HCT116 (cell line): ENCODE measurements around the gene ANO2. TPM values are rescaled to one million over a fixed set of nuclear protein-coding genes. Genes with fewer than 3 reads are reported as not detected.

Source experiments
- ATAC-seq: fragments of 200-7000 bp; cut with Tn5 transposase; 2 replicates; pipeline ENCODE4 v1.9.1; 2020; ENCODE audit warnings: mild to moderate bottlenecking, moderate library complexity
- BruUV-seq: library from RNA; stranded (reverse); fragments of 400-500 nt; replicated peaks from 2 replicates; lab custom pipeline; 2021; lab: Mats Ljungman, UMichigan
- CTCF ChIA-PET: fragments of 300-600 bp; sonication (Branson Sonifier 250); formaldehyde crosslinking; loops from one replicate; lab custom pipeline; 2021; ENCODE audit warnings: antibody characterized with exemption; lab: Charles Lee
- POLR2A ChIA-PET: fragments of 300-600, 350-600 bp; sonication (Branson Sonifier 250); formaldehyde crosslinking; loops from one replicate; lab custom pipeline; 2021; ENCODE audit warnings: antibody characterized with exemption; lab: Charles Lee
- RAD21 ChIA-PET, 2 experiments: fragments of 300-600 bp; sonication (Branson Sonifier 250); formaldehyde crosslinking; loops; one replicate each; lab custom pipeline; 2023; ENCODE audit warnings: low total read pairs in 2 of 2; ENCODE audit not compliant: uncharacterized antibody in 2 of 2, unreplicated experiment in 2 of 2, low non-redundant PET in 1 of 2; lab: Charles Lee
- DNase-seq: peaks from one replicate; pipeline ENCODE4 v3.0.0-alpha.2; 2010; ENCODE audit warnings: low read depth, low spot score
- H2AFZ ChIP-seq: fragments of 200-600 bp; shearing (Covaris generic), sonication (generic); 2 replicates; pipeline ENCODE4 v1.6.1; 2017; ENCODE audit warnings: low read depth, mixed run types, mixed read lengths, antibody characterized with exemption, low read length; ENCODE audit not compliant: poor library complexity, severe bottlenecking
- H3K27ac ChIP-seq: 2 replicates; pipeline ENCODE4 v1.5.1; 2012; ENCODE audit warnings: low read depth, low read length
- H3K27me3 ChIP-seq: fragments of 200-600 bp; sonication (generic); 2 replicates; pipeline ENCODE4 v1.6.1; 2016; ENCODE audit warnings: mixed run types, low read length, mixed read lengths; ENCODE audit not compliant: insufficient read depth
- H3K36me3 ChIP-seq, 2 experiments: fragments of 200-500 bp in 1 of 2; fragments of 200-600 bp in 1 of 2; sonication (Bioruptor generic) in 1 of 2; sonication (generic) in 1 of 2; 2 replicates each; pipeline versions ENCODE4 v1.5.1 to v1.6.1; 2014 to 2016; ENCODE audit warnings: low read length in 2 of 2, inconsistent platforms in 1 of 2, mixed read lengths in 1 of 2, mixed run types in 1 of 2; ENCODE audit not compliant: insufficient read depth in 2 of 2, control insufficient read depth in 1 of 2
- H3K4me1 ChIP-seq, 2 experiments: fragments of 200-600 bp in 1 of 2; sonication (generic) in 1 of 2; 2 replicates each; pipeline versions ENCODE4 v1.5.1 to v1.6.1; 2012 to 2017; ENCODE audit warnings: low read length in 2 of 2, inconsistent platforms in 1 of 2, mild to moderate bottlenecking in 1 of 2, mixed read lengths in 1 of 2, mixed run types in 1 of 2, moderate library complexity in 1 of 2; ENCODE audit not compliant: insufficient read depth in 2 of 2, control insufficient read depth in 1 of 2
- H3K4me2 ChIP-seq: fragments of 200-600 bp; sonication (generic); 2 replicates; pipeline ENCODE4 v1.6.1; 2017; ENCODE audit warnings: mixed run types, low read length, mixed read lengths
- H3K4me3 ChIP-seq, 2 experiments: fragments of 200-600 bp in 1 of 2; sonication (generic) in 1 of 2; replicated peaks in 1 of 2; 2 replicates each; pipeline ENCODE4 v1.5.1; 2011 to 2016; ENCODE audit warnings: low read length in 2 of 2, control low read depth in 1 of 2, low read depth in 1 of 2, mild to moderate bottlenecking in 1 of 2, mixed read lengths in 1 of 2, mixed run types in 1 of 2
- H3K79me2 ChIP-seq: fragments of 200-600 bp; sonication (generic); 2 replicates; pipeline ENCODE4 v1.6.1; 2017; ENCODE audit warnings: mild to moderate bottlenecking, mixed run types, low read length, moderate library complexity, mixed read lengths; ENCODE audit not compliant: insufficient read depth
- H3K9ac ChIP-seq: fragments of 200-600 bp; sonication (generic); 2 replicates; pipeline ENCODE4 v1.6.1; 2016; ENCODE audit warnings: low read length, mixed read lengths
- H3K9me2 ChIP-seq: fragments of 200-600 bp; sonication (generic), shearing (Covaris generic); 2 replicates; pipeline ENCODE4 v1.6.1; 2017; ENCODE audit warnings: mixed run types, mild to moderate bottlenecking, moderate library complexity; ENCODE audit not compliant: insufficient read depth
- H3K9me3 ChIP-seq, 2 experiments: fragments of 200-500 bp in 1 of 2; fragments of 200-600 bp in 1 of 2; sonication (Bioruptor generic) in 1 of 2; sonication (generic) in 1 of 2; 2 replicates each; pipeline ENCODE4 v1.6.1; 2014 to 2017; ENCODE audit warnings: low read length in 2 of 2, mixed read lengths in 2 of 2, inconsistent platforms in 1 of 2, low read depth in 1 of 2, mild to moderate bottlenecking in 1 of 2, mixed run types in 1 of 2, moderate library complexity in 1 of 2; ENCODE audit not compliant: control insufficient read depth in 1 of 2, insufficient read depth in 1 of 2
- H4K20me1 ChIP-seq: fragments of 200-600 bp; sonication (generic), shearing (Covaris generic); 2 replicates; pipeline ENCODE4 v1.6.1; 2017; ENCODE audit warnings: mixed run types, mild to moderate bottlenecking, moderate library complexity; ENCODE audit not compliant: insufficient read depth
- CBX3 ChIP-seq: IDR thresholded peaks from 2 replicates; pipeline ENCODE4 v1.6.1; 2012; ENCODE audit warnings: low read depth
- CEBPB ChIP-seq: IDR thresholded peaks from 2 replicates; pipeline ENCODE4 v1.6.1; 2012; ENCODE audit warnings: low read depth
- ELF1 ChIP-seq: IDR thresholded peaks from 2 replicates; pipeline ENCODE4 v1.6.1; 2012; ENCODE audit warnings: low read depth, borderline replicate concordance
- JUND ChIP-seq: IDR thresholded peaks from 2 replicates; pipeline ENCODE4 v1.6.1; 2012
- TCF7L2 ChIP-seq: IDR thresholded peaks from 2 replicates; pipeline ENCODE4 v1.7.0; 2011; ENCODE audit warnings: borderline replicate concordance, inconsistent platforms; ENCODE audit not compliant: insufficient read depth, insufficient read length; ENCODE audit errors: extremely low read depth
- YY1 ChIP-seq: IDR thresholded peaks from 2 replicates; pipeline ENCODE4 v1.6.1; 2011; ENCODE audit warnings: low read length, low read depth, moderate library complexity, mild to moderate bottlenecking; ENCODE audit not compliant: insufficient replicate concordance; ENCODE audit errors: extremely low read depth
- ZNF274 ChIP-seq: fragments of 200-500 bp; sonication (Bioruptor generic); IDR thresholded peaks from 2 replicates; pipeline ENCODE4 v1.6.1; 2014; ENCODE audit warnings: mild to moderate bottlenecking, low read depth, low read length, inconsistent platforms
- intact Hi-C: fragments of 100-400 bp; cut with micrococcal nuclease; formaldehyde crosslinking; loops from 2 replicates; pipeline ENCODE4 v1.10.0; 2022
- total RNA-seq: library from RNA; stranded (reverse); gene quantifications from one replicate; pipeline ENCODE4 v1.2.1, GENCODE V29; 2021; ENCODE audit not compliant: unreplicated experiment
- TF ChIP-seq, protein P1 (sequence below): IDR thresholded peaks from 2 replicates; pipeline ENCODE4 v1.6.1; 2012
- TF ChIP-seq, protein P2 (sequence below): IDR thresholded peaks from 2 replicates; pipeline ENCODE4 v1.6.1; 2011; ENCODE audit warnings: mild to moderate bottlenecking, low read length, moderate library complexity; ENCODE audit not compliant: insufficient replicate concordance; ENCODE audit errors: extremely low read depth
- TF ChIP-seq, protein P3 (sequence below), 3 experiments: fragments of 200-600 bp in 1 of 3; sonication (generic) in 1 of 3; IDR thresholded peaks in 2 of 3; conservative IDR thresholded peaks in 1 of 3; 2 replicates each; pipeline ENCODE4 v1.5.1; 2012 to 2017; ENCODE audit warnings: low read depth in 2 of 3, low read length in 2 of 3, antibody characterized with exemption in 1 of 3, borderline replicate concordance in 1 of 3, control low read depth in 1 of 3, mild to moderate bottlenecking in 1 of 3, mixed read lengths in 1 of 3, mixed run types in 1 of 3, moderate library complexity in 1 of 3; ENCODE audit not compliant: insufficient read depth in 1 of 3
- TF ChIP-seq, protein P4 (sequence below): IDR thresholded peaks from 2 replicates; pipeline ENCODE4 v1.6.1; 2012

The ANO2 gene
- total RNA-seq, 1 experiment from 2014 or later: not detected

DNA sequence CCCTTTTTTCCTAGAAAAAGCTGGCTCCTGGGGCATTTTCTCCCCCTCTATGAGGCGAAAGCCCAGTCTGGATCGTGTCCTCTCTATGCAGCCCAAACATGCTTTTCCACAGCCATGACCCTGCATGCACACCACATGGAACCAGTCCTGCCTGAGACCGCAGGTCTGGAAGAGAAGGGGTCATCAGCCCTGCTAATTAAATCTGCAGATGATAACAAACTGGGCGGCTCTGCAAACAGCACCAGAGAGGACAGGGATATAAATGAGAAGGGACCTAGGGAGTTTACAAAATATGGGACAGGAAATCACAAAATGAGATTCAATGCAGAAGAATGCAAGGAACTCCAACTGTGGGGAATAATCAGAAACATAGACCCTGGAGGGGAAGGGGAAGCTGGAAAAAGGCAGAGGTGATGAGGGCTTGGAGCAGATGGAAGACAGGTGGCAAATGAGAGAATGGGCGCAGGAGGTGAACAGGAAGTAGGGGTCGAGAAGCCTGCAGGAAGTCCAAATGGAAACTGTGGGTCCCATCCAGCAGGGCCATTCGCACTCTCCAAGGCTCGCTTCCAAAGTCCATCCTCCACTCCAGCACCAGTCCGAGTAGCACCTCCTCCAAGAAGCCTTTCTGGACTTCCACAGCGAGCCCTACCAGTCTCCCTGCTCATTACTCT is 76.3 kb downstream of the ANO2 start:
- DNase-seq (no peak), ATAC-seq (no peak)
- Histone ChIP-seq H3K27ac (no peak overlapping the region), H2AFZ (no peak overlapping the region), H3K9me3 (no peaks in the 10 kb centered on the region), H3K36me3 (no peaks in the 10 kb centered on the region), H3K9me2 (no peaks in the 10 kb centered on the region), H3K4me3 (no peak overlapping the region), H3K79me2 (no peaks in the 10 kb centered on the region), H3K27me3 (no peaks in the 10 kb centered on the region), H3K4me1 (no peaks in the 10 kb centered on the region), H4K20me1 (no peaks in the 10 kb centered on the region), H3K4me2 (no peak overlapping the region), H3K9ac (no peak overlapping the region)
- RAD21 ChIA-PET: no interaction called here
- no TSS peak for BruUV-seq
- TF ChIP-seq, protein P1, sequence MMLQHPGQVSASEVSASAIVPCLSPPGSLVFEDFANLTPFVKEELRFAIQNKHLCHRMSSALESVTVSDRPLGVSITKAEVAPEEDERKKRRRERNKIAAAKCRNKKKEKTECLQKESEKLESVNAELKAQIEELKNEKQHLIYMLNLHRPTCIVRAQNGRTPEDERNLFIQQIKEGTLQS: no peak
- TF ChIP-seq YY1 (no peak), ZNF274 (no peak)
- TF ChIP-seq, protein P2, sequence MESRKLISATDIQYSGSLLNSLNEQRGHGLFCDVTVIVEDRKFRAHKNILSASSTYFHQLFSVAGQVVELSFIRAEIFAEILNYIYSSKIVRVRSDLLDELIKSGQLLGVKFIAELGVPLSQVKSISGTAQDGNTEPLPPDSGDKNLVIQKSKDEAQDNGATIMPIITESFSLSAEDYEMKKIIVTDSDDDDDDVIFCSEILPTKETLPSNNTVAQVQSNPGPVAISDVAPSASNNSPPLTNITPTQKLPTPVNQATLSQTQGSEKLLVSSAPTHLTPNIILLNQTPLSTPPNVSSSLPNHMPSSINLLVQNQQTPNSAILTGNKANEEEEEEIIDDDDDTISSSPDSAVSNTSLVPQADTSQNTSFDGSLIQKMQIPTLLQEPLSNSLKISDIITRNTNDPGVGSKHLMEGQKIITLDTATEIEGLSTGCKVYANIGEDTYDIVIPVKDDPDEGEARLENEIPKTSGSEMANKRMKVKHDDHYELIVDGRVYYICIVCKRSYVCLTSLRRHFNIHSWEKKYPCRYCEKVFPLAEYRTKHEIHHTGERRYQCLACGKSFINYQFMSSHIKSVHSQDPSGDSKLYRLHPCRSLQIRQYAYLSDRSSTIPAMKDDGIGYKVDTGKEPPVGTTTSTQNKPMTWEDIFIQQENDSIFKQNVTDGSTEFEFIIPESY: no peak
- CTCF ChIA-PET: no interaction called here
- intact Hi-C loops: no loop called here
- POLR2A ChIA-PET: no interaction called here

DNA sequence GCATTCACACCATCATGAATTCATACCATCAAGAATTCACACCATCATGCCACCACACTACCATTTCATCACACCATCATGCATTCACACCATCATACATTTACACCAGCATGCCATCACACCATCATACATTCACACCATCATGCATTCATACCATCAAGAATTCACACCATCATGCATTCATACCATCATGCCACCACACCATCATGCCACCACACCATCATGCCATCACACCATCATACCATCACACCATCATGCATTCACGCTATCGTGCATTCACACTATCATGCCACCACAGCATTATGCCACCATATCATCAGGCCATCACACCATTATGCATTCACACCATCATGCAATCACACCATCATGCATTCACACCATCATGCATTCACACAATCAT is 79.7 kb downstream of the ANO2 start:
- BruUV-seq: no TSS peak
- RAD21 ChIA-PET: no interaction called here
- Histone ChIP-seq H3K27ac (no peak overlapping the region), H3K27me3 (no peaks in the 10 kb centered on the region), H3K4me2 (no peak overlapping the region), H3K79me2 (no peaks in the 10 kb centered on the region), H3K9me2 (no peaks in the 10 kb centered on the region), H4K20me1 (no peaks in the 10 kb centered on the region), H3K36me3 (no peaks in the 10 kb centered on the region), H3K9ac (no peak overlapping the region), H3K9me3 (no peaks in the 10 kb centered on the region), H2AFZ (no peak overlapping the region), H3K4me1 (no peaks in the 10 kb centered on the region), H3K4me3 (no peak overlapping the region)
- intact Hi-C loops: no loop called here
- POLR2A ChIA-PET: no interaction called here
- CTCF ChIA-PET: no interaction called here
- DNase-seq: no peak
- ATAC-seq: no peak
- TF ChIP-seq CBX3 (no peak), ZNF274 (no peak), TCF7L2 (no peak), CEBPB (no peak), ELF1 (no peak), JUND (no peak)
- TF ChIP-seq, protein P3, sequence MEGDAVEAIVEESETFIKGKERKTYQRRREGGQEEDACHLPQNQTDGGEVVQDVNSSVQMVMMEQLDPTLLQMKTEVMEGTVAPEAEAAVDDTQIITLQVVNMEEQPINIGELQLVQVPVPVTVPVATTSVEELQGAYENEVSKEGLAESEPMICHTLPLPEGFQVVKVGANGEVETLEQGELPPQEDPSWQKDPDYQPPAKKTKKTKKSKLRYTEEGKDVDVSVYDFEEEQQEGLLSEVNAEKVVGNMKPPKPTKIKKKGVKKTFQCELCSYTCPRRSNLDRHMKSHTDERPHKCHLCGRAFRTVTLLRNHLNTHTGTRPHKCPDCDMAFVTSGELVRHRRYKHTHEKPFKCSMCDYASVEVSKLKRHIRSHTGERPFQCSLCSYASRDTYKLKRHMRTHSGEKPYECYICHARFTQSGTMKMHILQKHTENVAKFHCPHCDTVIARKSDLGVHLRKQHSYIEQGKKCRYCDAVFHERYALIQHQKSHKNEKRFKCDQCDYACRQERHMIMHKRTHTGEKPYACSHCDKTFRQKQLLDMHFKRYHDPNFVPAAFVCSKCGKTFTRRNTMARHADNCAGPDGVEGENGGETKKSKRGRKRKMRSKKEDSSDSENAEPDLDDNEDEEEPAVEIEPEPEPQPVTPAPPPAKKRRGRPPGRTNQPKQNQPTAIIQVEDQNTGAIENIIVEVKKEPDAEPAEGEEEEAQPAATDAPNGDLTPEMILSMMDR (IDR thresholded peaks at IDR 0.05 in 2 of 3, conservative IDR thresholded peaks at IDR 0.05 in 1 of 3; ENCODE audit: borderline replicate concordance in 1 of 3, insufficient read depth in 1 of 3, low read depth in 2 of 3, low read length in 2 of 3): no peak
- TF ChIP-seq, protein P4, sequence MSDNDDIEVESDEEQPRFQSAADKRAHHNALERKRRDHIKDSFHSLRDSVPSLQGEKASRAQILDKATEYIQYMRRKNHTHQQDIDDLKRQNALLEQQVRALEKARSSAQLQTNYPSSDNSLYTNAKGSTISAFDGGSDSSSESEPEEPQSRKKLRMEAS: no peak
